Lower leg skin (tissue), 4 donors: ENCODE results near the gene CMC1. TPM values are rescaled to one million over a fixed set of nuclear protein-coding genes. Genes with fewer than 3 reads are reported as not detected.
"Not testable (repeated sequence)": the region's sequence is repeated elsewhere in the genome, so short reads cannot be mapped to it uniquely, and the experiment has no call there.

Experiments
- DNase-seq, 2 donors: peaks; one replicate each; pipeline ENCODE4 v3.0.0-alpha.2; 2019; ENCODE audit warnings: low spot score in 2 of 2
- H3K4me3 ChIP-seq: fragments of 200-600 bp; sonication (generic); 2 replicates; pipeline ENCODE4 v1.5.1; 2017; ENCODE audit warnings: mild to moderate bottlenecking, low read depth; ENCODE audit not compliant: poor library complexity, severe bottlenecking
- POLR2A ChIP-seq, 2 donors: fragments of 450-650 bp; IDR thresholded peaks; one replicate each; pipeline ENCODE4 v1.6.1; 2016 to 2017; ENCODE audit warnings: antibody characterized with exemption in 2 of 2, mild to moderate bottlenecking in 1 of 2, moderate library complexity in 1 of 2
- WGBS, 2 donors: methylation state at CpG; one replicate each; pipeline ENCODE4 v1.1.5; 2018; 5-methylcytosine and 5-hydroxymethylcytosine counted together
- intact Hi-C: fragments of 100-400 bp; cut with DNase I; formaldehyde crosslinking; loops from one replicate; pipeline ENCODE4 v1.15.0; 2023; ENCODE audit warnings: low total_unique reads
- total RNA-seq, 4 donors: library from RNA; depleted of rRNA; stranded (reverse); fragments of >200 nt; gene quantifications; one replicate each; pipeline ENCODE4 v1.1.0, GENCODE V29; 2016
- TF ChIP-seq, protein P1 (sequence below), 3 donors: fragments of 450-650 bp; IDR thresholded peaks; one replicate each; pipeline ENCODE4 v1.5.1; 2016; ENCODE audit warnings: antibody characterized with exemption in 3 of 3, mild to moderate bottlenecking in 3 of 3, moderate library complexity in 2 of 3

CMC1 gene
- total RNA-seq, 4 donors from 2014 or later = 2.4 to 8.4 (median 5.9) TPM

DNA sequence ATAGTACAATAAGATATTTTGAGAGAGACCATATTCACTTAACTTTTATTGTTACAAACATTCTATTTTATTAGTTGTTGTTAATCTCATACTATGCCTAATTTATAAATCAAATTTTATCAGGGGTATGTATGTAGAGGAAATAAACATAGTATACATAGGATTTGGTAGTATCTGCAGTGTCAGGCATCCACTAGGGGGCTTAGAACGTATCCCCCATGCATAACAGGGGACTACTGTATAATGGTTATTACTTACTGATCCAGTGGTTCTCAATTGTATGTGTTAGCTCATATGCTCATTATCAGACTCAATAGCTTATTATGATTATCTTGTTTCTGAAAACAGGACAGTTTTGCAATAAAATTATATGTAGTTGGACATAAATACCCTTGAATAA lies 27.6 kb downstream of the CMC1 start:
- intact Hi-C loops = no loop called here
- TF ChIP-seq, protein P1, sequence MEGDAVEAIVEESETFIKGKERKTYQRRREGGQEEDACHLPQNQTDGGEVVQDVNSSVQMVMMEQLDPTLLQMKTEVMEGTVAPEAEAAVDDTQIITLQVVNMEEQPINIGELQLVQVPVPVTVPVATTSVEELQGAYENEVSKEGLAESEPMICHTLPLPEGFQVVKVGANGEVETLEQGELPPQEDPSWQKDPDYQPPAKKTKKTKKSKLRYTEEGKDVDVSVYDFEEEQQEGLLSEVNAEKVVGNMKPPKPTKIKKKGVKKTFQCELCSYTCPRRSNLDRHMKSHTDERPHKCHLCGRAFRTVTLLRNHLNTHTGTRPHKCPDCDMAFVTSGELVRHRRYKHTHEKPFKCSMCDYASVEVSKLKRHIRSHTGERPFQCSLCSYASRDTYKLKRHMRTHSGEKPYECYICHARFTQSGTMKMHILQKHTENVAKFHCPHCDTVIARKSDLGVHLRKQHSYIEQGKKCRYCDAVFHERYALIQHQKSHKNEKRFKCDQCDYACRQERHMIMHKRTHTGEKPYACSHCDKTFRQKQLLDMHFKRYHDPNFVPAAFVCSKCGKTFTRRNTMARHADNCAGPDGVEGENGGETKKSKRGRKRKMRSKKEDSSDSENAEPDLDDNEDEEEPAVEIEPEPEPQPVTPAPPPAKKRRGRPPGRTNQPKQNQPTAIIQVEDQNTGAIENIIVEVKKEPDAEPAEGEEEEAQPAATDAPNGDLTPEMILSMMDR (IDR thresholded peaks at IDR 0.05) = no peak
- no peak for TF ChIP-seq POLR2A (IDR thresholded peaks at IDR 0.05)
- 85 to 93% methylated on average over 1 of the region's 1 CpG for WGBS, 2 donors
- DNase-seq = no peak
- no peak overlapping the region for H3K4me3 ChIP-seq

DNA sequence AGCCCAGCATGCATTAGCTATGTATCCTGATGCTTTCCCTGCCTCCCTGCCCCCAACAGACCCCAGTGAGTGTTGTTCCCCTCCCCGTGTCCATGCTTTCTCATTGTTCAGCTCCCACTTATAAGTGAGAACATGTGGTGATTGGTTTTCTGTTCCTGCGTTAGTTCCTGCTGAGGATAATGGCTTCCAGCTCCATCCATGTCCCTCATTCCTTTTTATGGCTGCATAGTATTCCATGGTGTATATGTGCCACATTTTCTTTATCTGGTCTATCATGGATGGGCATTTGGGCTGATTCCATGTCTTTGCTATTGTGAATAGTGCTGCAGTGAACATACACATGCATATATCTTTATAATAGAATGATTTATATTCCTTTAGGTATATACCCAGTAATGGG lies 28.5 kb downstream of the CMC1 start:
- intact Hi-C loops, DNase-seq, H3K4me3 ChIP-seq: not testable (repeated sequence)
- WGBS, 2 donors = 92 to 96% methylated on average over 2 of the region's 2 CpGs

DNA sequence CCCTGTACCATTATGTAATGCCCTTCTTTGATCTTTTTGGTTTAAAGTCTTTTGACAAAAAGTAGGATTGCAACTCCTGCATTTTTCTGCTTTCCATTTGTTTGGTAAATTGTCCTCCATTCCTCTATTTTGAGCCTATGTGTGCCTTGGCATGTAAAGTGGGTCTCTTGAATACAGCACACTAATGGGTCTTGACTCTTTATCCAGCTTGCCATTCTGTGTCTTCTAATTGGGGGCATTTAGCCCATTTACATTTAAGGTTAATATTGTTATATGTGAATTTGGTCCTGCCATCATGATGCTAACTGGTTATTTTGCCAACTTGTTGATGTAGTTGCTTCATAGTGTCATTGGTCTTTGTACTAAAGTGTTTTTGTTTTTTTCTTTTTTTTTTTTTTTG lies 32.4 kb downstream of the CMC1 start:
- TF ChIP-seq, protein P1 (IDR thresholded peaks at IDR 0.05) = no peak
- intact Hi-C loops = no loop called here
- no peak for DNase-seq
- no peak overlapping the region for H3K4me3 ChIP-seq

DNA sequence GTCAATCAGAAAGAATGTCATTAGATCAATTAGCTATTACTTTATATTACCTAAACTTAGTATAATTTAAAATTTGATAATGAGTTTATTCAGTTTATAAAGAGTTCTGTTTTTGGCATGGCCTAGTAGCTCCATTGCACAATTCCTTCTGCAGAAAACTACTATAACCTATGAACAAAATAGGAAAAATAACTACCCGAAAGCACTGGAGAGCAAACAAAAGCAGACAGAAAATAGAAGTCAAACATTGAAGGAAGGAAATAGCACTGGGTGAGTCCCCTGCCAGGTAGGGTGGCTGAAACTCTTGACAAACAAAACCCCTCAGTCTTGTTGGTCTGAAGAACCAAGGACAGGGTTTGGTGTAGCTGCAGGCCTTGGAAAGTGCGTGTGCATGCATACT lies 37.5 kb downstream of the CMC1 start:
- intact Hi-C loops = no loop called here
- WGBS, 2 donors = 86 to 94% methylated on average over 2 of the region's 2 CpGs
- TF ChIP-seq POLR2A (IDR thresholded peaks at IDR 0.05) = no peak
- TF ChIP-seq, protein P1 (IDR thresholded peaks at IDR 0.05) = no peak

DNA sequence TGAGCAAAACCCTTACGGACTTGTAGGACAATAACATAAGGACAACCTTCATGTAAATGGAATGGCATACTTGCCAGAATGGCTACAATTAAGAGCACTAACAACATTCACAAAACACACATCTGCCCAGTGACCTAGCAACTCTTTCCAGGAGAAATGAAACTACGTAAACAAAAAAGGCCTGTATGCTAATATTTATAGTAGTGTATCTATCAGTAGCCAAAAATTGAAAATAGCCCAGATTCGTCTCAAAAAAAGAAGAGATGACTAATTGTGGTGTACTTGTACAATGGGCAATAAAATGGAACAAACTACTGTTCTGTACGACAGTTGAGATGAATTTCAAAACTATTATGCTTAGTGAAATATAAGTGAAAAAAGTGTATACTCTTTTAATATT lies 38.4 kb downstream of the CMC1 start:
- TF ChIP-seq, protein P1 (IDR thresholded peaks at IDR 0.05) = no peak
- TF ChIP-seq POLR2A (IDR thresholded peaks at IDR 0.05) = no peak
- no peak for DNase-seq
- WGBS, 2 donors = 55 to 64% methylated on average over 4 of the region's 4 CpGs
- no peak overlapping the region for H3K4me3 ChIP-seq
- intact Hi-C loops = no loop called here

More for the DNA sequence above, 37.5 kb downstream of the CMC1 start:
- H3K4me3 ChIP-seq = no peak overlapping the region
- no peak for DNase-seq

DNA sequence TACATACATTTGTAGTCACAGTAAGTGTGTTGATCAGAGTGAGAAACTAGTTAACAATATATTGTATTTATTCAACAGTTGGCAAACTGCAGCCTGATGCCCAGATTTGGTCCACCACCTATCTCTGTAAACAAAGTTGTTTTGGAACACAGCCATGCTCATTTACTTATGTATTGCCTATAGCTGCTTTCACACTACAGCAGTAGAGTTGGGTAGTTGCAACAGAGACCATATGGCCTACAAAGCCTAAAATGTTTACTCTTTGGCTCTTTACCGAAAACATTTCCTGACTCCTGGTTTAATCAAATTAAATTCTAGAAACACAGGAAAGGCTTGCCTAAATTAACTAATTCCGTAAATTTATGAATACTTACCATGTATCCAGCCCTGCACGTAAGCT lies 39.4 kb downstream of the CMC1 start:
- intact Hi-C loops = no loop called here
- TF ChIP-seq POLR2A (IDR thresholded peaks at IDR 0.05) = no peak
- TF ChIP-seq, protein P1 (IDR thresholded peaks at IDR 0.05) = no peak
- DNase-seq = no peak
- no peak overlapping the region for H3K4me3 ChIP-seq
- WGBS, 2 donors = 94 to 97% methylated on average over 3 of the region's 3 CpGs
